A549 (cell line): ENCODE measurements around the gene SPAG6. TPM values are rescaled to one million over a fixed set of nuclear protein-coding genes. Genes with fewer than 3 reads are reported as not detected.

Experiments used
- ATAC-seq, 2 experiments: fragments of 200-7000 bp in 1 of 2; fragments of >200 bp in 1 of 2; cut with Nextera tagmentation in 1 of 2; cut with Tn5 transposase in 1 of 2; 3 replicates each; pipeline versions ENCODE4 v1.8.0 to v1.9.1; 2018 to 2020; ENCODE audit warnings: mild to moderate bottlenecking in 1 of 2, moderate library complexity in 1 of 2
- CTCF ChIA-PET: fragments of 300-600 bp; sonication (Branson Sonifier 250); formaldehyde crosslinking; extraction: SDS; loops from one replicate; lab custom pipeline; 2021; ENCODE audit warnings: antibody characterized with exemption, inconsistent platforms; lab: Yijun Ruan, JAX
- POLR2A ChIA-PET: fragments of 350-600 bp; formaldehyde crosslinking; extraction: SDS; loops from one replicate; lab custom pipeline; 2021; ENCODE audit warnings: antibody characterized with exemption, inconsistent platforms; lab: Yijun Ruan, JAX
- DNase-seq, 2 experiments: peaks; one replicate each; pipeline versions ENCODE4 v3.0.0 to v3.0.0-alpha.2; 2011 to 2016; ENCODE audit warnings: low read depth in 1 of 2, low spot score in 1 of 2
- FAIRE-seq: peaks from 2 replicates; lab custom pipeline; 2011; peaks lifted over from hg19 to GRCh38; lab: Jason Lieb, UNC
- H3K27ac ChIP-seq, 2 experiments: fragments of >200 bp; sonication (Bioruptor Twin); formaldehyde crosslinking; 3 replicates each; pipeline ENCODE4 v1.5.1; 2016 to 2017
- H3K4me1 ChIP-seq: fragments of >200 bp; sonication (Bioruptor Twin); formaldehyde crosslinking; 3 replicates; pipeline ENCODE4 v1.6.1; 2016
- H3K4me2 ChIP-seq: fragments of >200 bp; sonication (Bioruptor Twin); formaldehyde crosslinking; 3 replicates; pipeline ENCODE4 v1.6.1; 2016
- H3K4me3 ChIP-seq: fragments of >200 bp; sonication (Bioruptor Twin); formaldehyde crosslinking; 3 replicates; pipeline ENCODE4 v1.5.1; 2016
- H3K9me3 ChIP-seq: fragments of >200 bp; sonication (Bioruptor Twin); formaldehyde crosslinking; 3 replicates; pipeline ENCODE4 v1.6.1; 2016
- BCL3 ChIP-seq: fragments of >200 bp; sonication (Bioruptor Twin); formaldehyde crosslinking; IDR thresholded peaks from 3 replicates; pipeline ENCODE4 v1.6.1; 2016
- CEBPB ChIP-seq, 2 experiments: fragments of >200 bp in 1 of 2; sonication (Bioruptor Twin) in 1 of 2; formaldehyde crosslinking in 1 of 2; IDR thresholded peaks; 2 replicates each; pipeline ENCODE4 v1.6.1; 2012 to 2016
- CHD4 ChIP-seq: fragments of 200-600 bp; sonication (generic); IDR thresholded peaks from 2 replicates; pipeline ENCODE4 v1.6.1; 2016; ENCODE audit warnings: antibody characterized with exemption, mild to moderate bottlenecking, borderline replicate concordance
- CTCF ChIP-seq: fragments of >200 bp; sonication (Bioruptor Twin); formaldehyde crosslinking; IDR thresholded peaks from 3 replicates; pipeline ENCODE4 v1.5.1; 2016
- EHF ChIP-seq: fragments of 250-450 bp; sonication (Bioruptor Pico); IDR thresholded peaks from 2 replicates; pipeline ENCODE4 v1.5.0; 2020; ENCODE audit warnings: mild to moderate bottlenecking
- EHMT2 ChIP-seq: fragments of 200-600 bp; sonication (generic); IDR thresholded peaks from 2 replicates; pipeline ENCODE4 v1.6.1; 2016; ENCODE audit warnings: antibody characterized with exemption, low read depth, mild to moderate bottlenecking, moderate library complexity
- ELK1 ChIP-seq: fragments of 150-350 bp; IDR thresholded peaks from 2 replicates; pipeline ENCODE4 v1.6.1; 2014; ENCODE audit warnings: low read depth, mild to moderate bottlenecking, low read length
- EP300 ChIP-seq, 2 experiments: fragments of >200 bp; sonication (Bioruptor Twin); formaldehyde crosslinking; IDR thresholded peaks; 2 replicates in 1 of 2; 3 replicates in 1 of 2; pipeline ENCODE4 v1.6.1; 2016 to 2017
- ESRRA ChIP-seq: fragments of 150-350 bp; IDR thresholded peaks from 2 replicates; pipeline ENCODE4 v1.6.1; 2014; ENCODE audit warnings: mild to moderate bottlenecking, low read length, borderline replicate concordance
- HEYL ChIP-seq: fragments of 250-450 bp; sonication (Bioruptor Pico); IDR thresholded peaks from 2 replicates; pipeline ENCODE4 v1.8.0; 2021; ENCODE audit warnings: mild to moderate bottlenecking, moderate library complexity
- HOXA7 ChIP-seq: fragments of 250-450 bp; sonication (Bioruptor Pico); IDR thresholded peaks from 2 replicates; pipeline ENCODE4 v1.5.0; 2020; ENCODE audit warnings: mild to moderate bottlenecking, moderate library complexity
- HOXB5 ChIP-seq: fragments of 250-450 bp; sonication (Bioruptor Pico); IDR thresholded peaks from 2 replicates; pipeline ENCODE4 v1.5.0; 2020; ENCODE audit warnings: mild to moderate bottlenecking, moderate library complexity
- JUNB ChIP-seq: fragments of >200 bp; sonication (Bioruptor Twin); formaldehyde crosslinking; IDR thresholded peaks from 2 replicates; pipeline ENCODE4 v1.6.1; 2016
- MAFK ChIP-seq: fragments of 450-650 bp; IDR thresholded peaks from 2 replicates; pipeline ENCODE4 v1.6.1; 2014; ENCODE audit not compliant: partially characterized antibody
- NFE2L2 ChIP-seq: fragments of 150-350 bp; conservative IDR thresholded peaks from 2 replicates; pipeline ENCODE4 v1.6.1; 2014; ENCODE audit warnings: low read length
- POLR2A ChIP-seq: IDR thresholded peaks from 2 replicates; pipeline ENCODE4 v1.6.1; 2012; ENCODE audit warnings: mild to moderate bottlenecking, low read length
- POLR2AphosphoS2 ChIP-seq: conservative IDR thresholded peaks from 2 replicates; pipeline ENCODE4 v1.6.1; 2012; ENCODE audit warnings: low read length, improper control_type of control experiment, inconsistent platforms
- RNF2 ChIP-seq: fragments of 200-600 bp; sonication (generic); IDR thresholded peaks from 2 replicates; pipeline ENCODE4 v1.6.1; 2016; ENCODE audit warnings: low read depth, mild to moderate bottlenecking, antibody characterized with exemption, moderate library complexity, borderline replicate concordance
- TFCP2L1 ChIP-seq: fragments of 250-450 bp; sonication (Bioruptor Pico); IDR thresholded peaks from 2 replicates; pipeline ENCODE4 v1.5.0; 2021; ENCODE audit warnings: mild to moderate bottlenecking
- ZFP36 ChIP-seq: fragments of 450-650 bp; IDR thresholded peaks from 2 replicates; pipeline ENCODE4 v1.6.1; 2014; ENCODE audit warnings: borderline replicate concordance; ENCODE audit not compliant: partially characterized antibody
- WGBS: methylation state at CpG from one replicate; pipeline ENCODE4 v1.1.6; 2017; ENCODE audit errors: missing lambda C conversion rate; 5-methylcytosine and 5-hydroxymethylcytosine counted together
- polyA plus RNA-seq, 4 experiments: library from polyadenylated mRNA; depleted of rRNA in 3 of 4; stranded (reverse); fragments of >200 nt; fragmentation: RNase III in 1 of 4; extraction: RNeasy Plus Mini Kit Qiagen cat#74134 plus additional on column Dnase treatment in 1 of 4; gene quantifications; 2 replicates in 3 of 4; 3 replicates in 1 of 4; pipeline ENCODE4 v1.2.3, GENCODE V29; 2011 to 2017

Gene SPAG6
- polyA plus RNA-seq, 2 of the 4 experiments (the other 2 are of a cell fraction), result 0.04 TPM; not detected in 1

GRCh38 chr10:22438711-22439110 is 93.4 kb downstream of the SPAG6 start (continued):
- TF ChIP-seq ZFP36 (no peak), EHMT2 (no peak)
- TF ChIP-seq, all 56 proteins: peak for 0

- TF ChIP-seq ELK1, result no peak
- TF ChIP-seq TFCP2L1 (CRISPR knock-in tag), result no peak
- TF ChIP-seq CTCF, result no peak
- no peak for TF ChIP-seq JUNB
- no peak for TF ChIP-seq HOXA7 (CRISPR knock-in tag)
- no peak for TF ChIP-seq EHF (CRISPR knock-in tag)
- TF ChIP-seq CHD4, result no peak
- no peak for TF ChIP-seq MAFK
- TF ChIP-seq NFE2L2, result no peak
- ATAC-seq (no peak), FAIRE-seq (no peak), DNase-seq (no peak)
- no peak overlapping the region for H3K4me3 ChIP-seq
- ChIA-PET CTCF (no interaction called here), POLR2A (no interaction called here)
- no peaks in the 10 kb centered on the region for H3K9me3 ChIP-seq
- H3K4me2 ChIP-seq, result no peak overlapping the region
- peaks cover 9% of the 10 kb centered on the region; the same call in 1 of the 3 replicates for H3K4me1 ChIP-seq
- no peak overlapping the region for H3K27ac ChIP-seq
Observed at GRCh38 chr10:22442063-22442462, 96.8 kb downstream of the SPAG6 start.

- DNase-seq (no peak), FAIRE-seq (no peak), ATAC-seq (no peak)
- CTCF ChIA-PET, result no interaction called here
- 14% methylated on average over 1 of the region's 1 CpG for WGBS
- peaks cover 9% of the 10 kb centered on the region; the same call in 1 of the 3 replicates for H3K4me1 ChIP-seq
- no peak overlapping the region for H3K27ac ChIP-seq
- no peak overlapping the region for H3K4me3 ChIP-seq
- no peaks in the 10 kb centered on the region for H3K9me3 ChIP-seq
- H3K4me2 ChIP-seq, result no peak overlapping the region
- POLR2A ChIA-PET, result no interaction called here
- TF ChIP-seq HOXB5 (CRISPR knock-in tag), result no peak
- no peak for TF ChIP-seq HEYL (CRISPR knock-in tag)
- TF ChIP-seq, all 56 proteins: peak for 0
Observed at GRCh38 chr10:22442468-22442867, 97.2 kb downstream of the SPAG6 start.

GRCh38 chr10:22443175-22443901 is 98.0 kb downstream of the SPAG6 start:
- DNase-seq, result no peak
- no peak for ATAC-seq
- TF ChIP-seq HOXA7 (CRISPR knock-in tag) (no peak), CEBPB (IDR thresholded peaks at IDR 0.05) (no peak), RNF2 (no peak), EP300 (IDR thresholded peaks at IDR 0.05) (no peak), POLR2A (no peak), POLR2AphosphoS2 (no peak), ESRRA (no peak), BCL3 (no peak)
- Histone ChIP-seq H3K4me3 (no peak overlapping the region), H3K27ac (no peak overlapping the region), H3K4me2 (peak overlapping the region; percentile 19; the same call in 1 of the 3 replicates), H3K4me1 (0 out of 3 replicates have a peak, but pooled peaks cover 2% of the 10 kb centered on the region), H3K9me3 (no peaks in the 10 kb centered on the region)
- WGBS, result 51% methylated on average over 6 of the region's 6 CpGs
- CTCF ChIA-PET, result no interaction called here
- FAIRE-seq, result no peak
- POLR2A ChIA-PET, result no interaction called here
